ENCODE data around the gene LMX1B. TPM values are rescaled to one million over a fixed set of nuclear protein-coding genes. Genes with fewer than 3 reads are reported as not detected.

The LMX1B gene
- total and polyA plus RNA-seq, 4 experiments from 2014 or later, result not detected

GRCh38 chr9:126589349-126589748 lies 24.4 kb upstream of the LMX1B start:
- no peaks in the 10 kb centered on the region for H3K9me3 Mint-ChIP-seq
- Histone ChIP-seq H3K27me3 (ENCODE audit: insufficient read depth, low read length) (peaks cover 3% of the 10 kb centered on the region), H3K4me1 (ENCODE audit: insufficient read depth, low read length) (no peaks in the 10 kb centered on the region), H3K9me3 (ENCODE audit: control insufficient read depth in 1 of 2, low read length in 2 of 2) (no peaks in the 10 kb centered on the region), H3K36me3 (ENCODE audit: insufficient read depth, low read length) (no peaks in the 10 kb centered on the region), H3K27ac (ENCODE audit: low read depth, low read length) (no peak overlapping the region), H3K4me3 (ENCODE audit: low read length in 2 of 2) (no peak overlapping the region)
- ChIA-PET CTCF (ENCODE audit: partially characterized antibody) (no interaction called here), POLR2A (ENCODE audit: partially characterized antibody) (no interaction called here)
- DNase-seq, result no peak
- H3K4me1 Mint-ChIP-seq, result no peaks in the 10 kb centered on the region
- peaks cover 37 to 55% of the 10 kb centered on the region in 2 donors for H3K27me3 Mint-ChIP-seq
- H3K36me3 Mint-ChIP-seq, result no peaks in the 10 kb centered on the region
- H3K4me3 Mint-ChIP-seq, result no peak overlapping the region
- intact Hi-C loops (cut with micrococcal nuclease), result no loop called here
- no peak overlapping the region for H3K27ac Mint-ChIP-seq

- no peak overlapping the region for H3K27ac ChIP-seq (ENCODE audit: low read depth, low read length)
- H3K9me3 ChIP-seq (ENCODE audit: control insufficient read depth in 1 of 2, low read length in 2 of 2), result no peaks in the 10 kb centered on the region
- DNase-seq, result no peak
- CTCF ChIA-PET (ENCODE audit: partially characterized antibody), result no interaction called here
- H3K27me3 ChIP-seq (ENCODE audit: insufficient read depth, low read length), result peaks cover 3% of the 10 kb centered on the region
- intact Hi-C loops (cut with micrococcal nuclease), result no loop called here
- H3K4me1 ChIP-seq (ENCODE audit: insufficient read depth, low read length), result no peaks in the 10 kb centered on the region
- H3K36me3 Mint-ChIP-seq, result no peaks in the 10 kb centered on the region
- H3K4me3 ChIP-seq (ENCODE audit: low read length in 2 of 2), result no peak overlapping the region
- H3K4me1 Mint-ChIP-seq, result no peaks in the 10 kb centered on the region
- no peak overlapping the region for H3K4me3 Mint-ChIP-seq
- POLR2A ChIA-PET (ENCODE audit: partially characterized antibody), result no interaction called here
- H3K36me3 ChIP-seq (ENCODE audit: insufficient read depth, low read length), result no peaks in the 10 kb centered on the region
- H3K9me3 Mint-ChIP-seq, result peaks cover 0 to 3% (median 0%) of the 10 kb centered on the region in 8 donors
- H3K27ac Mint-ChIP-seq, result no peak overlapping the region
- peaks cover 36 to 54% of the 10 kb centered on the region in 2 donors for H3K27me3 Mint-ChIP-seq
Measured at GRCh38 chr9:126591083-126591482, 22.6 kb upstream of the LMX1B start.

- intact Hi-C loops (cut with micrococcal nuclease), result no loop called here
- ChIA-PET POLR2A (ENCODE audit: partially characterized antibody) (no interaction called here), CTCF (ENCODE audit: partially characterized antibody) (no interaction called here)
- peaks cover 3% of the 10 kb centered on the region for H3K27me3 ChIP-seq (ENCODE audit: insufficient read depth, low read length)
- no peak overlapping the region for H3K27ac ChIP-seq (ENCODE audit: low read depth, low read length)
- peaks cover 0 to 4% (median 0%) of the 10 kb centered on the region in 8 donors for H3K9me3 Mint-ChIP-seq
- no peaks in the 10 kb centered on the region for H3K4me1 Mint-ChIP-seq
- no peak overlapping the region for H3K4me3 Mint-ChIP-seq
- peaks cover 31 to 50% of the 10 kb centered on the region in 2 donors for H3K27me3 Mint-ChIP-seq
- no peaks in the 10 kb centered on the region for H3K36me3 ChIP-seq (ENCODE audit: insufficient read depth, low read length)
- H3K4me1 ChIP-seq (ENCODE audit: insufficient read depth, low read length), result no peaks in the 10 kb centered on the region
- no peaks in the 10 kb centered on the region for H3K36me3 Mint-ChIP-seq
- no peak overlapping the region for H3K4me3 ChIP-seq (ENCODE audit: low read length in 2 of 2)
- H3K9me3 ChIP-seq (ENCODE audit: control insufficient read depth in 1 of 2, low read length in 2 of 2), result no peaks in the 10 kb centered on the region
- H3K27ac Mint-ChIP-seq, result no peak overlapping the region
- no peak for DNase-seq
Measured at GRCh38 chr9:126591922-126592321, 21.8 kb upstream of the LMX1B start.

GRCh38 chr9:126592461-126592860 lies 21.3 kb upstream of the LMX1B start:
- Histone ChIP-seq H3K9me3 (ENCODE audit: control insufficient read depth in 1 of 2, low read length in 2 of 2) (no peaks in the 10 kb centered on the region), H3K4me3 (ENCODE audit: low read length in 2 of 2) (no peak overlapping the region), H3K4me1 (ENCODE audit: insufficient read depth, low read length) (no peaks in the 10 kb centered on the region), H3K27me3 (ENCODE audit: insufficient read depth, low read length) (peaks cover 3% of the 10 kb centered on the region), H3K36me3 (ENCODE audit: insufficient read depth, low read length) (no peaks in the 10 kb centered on the region), H3K27ac (ENCODE audit: low read depth, low read length) (no peak overlapping the region)
- ChIA-PET CTCF (ENCODE audit: partially characterized antibody) (interaction anchor here (1.5 kb wide), 1 partner anchor 8 kb away, joined by 5 read pairs; no protein-coding TSS in a partner anchor), POLR2A (ENCODE audit: partially characterized antibody) (no interaction called here)
- no peak for DNase-seq
- Mint-ChIP-seq H3K9me3 (peaks cover 0 to 4% (median 0%) of the 10 kb centered on the region in 8 donors), H3K4me1 (no peaks in the 10 kb centered on the region), H3K27me3 (peaks cover 31 to 51% of the 10 kb centered on the region in 2 donors), H3K27ac (no peak overlapping the region), H3K36me3 (no peaks in the 10 kb centered on the region), H3K4me3 (no peak overlapping the region)
- intact Hi-C loops (cut with micrococcal nuclease), result no loop called here

- Mint-ChIP-seq H3K4me3 (no peak overlapping the region), H3K27me3 (peaks cover 31 to 35% of the 10 kb centered on the region in 2 donors), H3K27ac (no peak overlapping the region), H3K4me1 (no peaks in the 10 kb centered on the region), H3K9me3 (peaks cover 0 to 4% (median 0%) of the 10 kb centered on the region in 8 donors), H3K36me3 (no peaks in the 10 kb centered on the region)
- Histone ChIP-seq H3K9me3 (ENCODE audit: control insufficient read depth in 1 of 2, low read length in 2 of 2) (no peaks in the 10 kb centered on the region), H3K36me3 (ENCODE audit: insufficient read depth, low read length) (no peaks in the 10 kb centered on the region), H3K4me3 (ENCODE audit: low read length in 2 of 2) (no peak overlapping the region), H3K27me3 (ENCODE audit: insufficient read depth, low read length) (no peaks in the 10 kb centered on the region), H3K27ac (ENCODE audit: low read depth, low read length) (no peak overlapping the region), H3K4me1 (ENCODE audit: insufficient read depth, low read length) (no peaks in the 10 kb centered on the region)
- CTCF ChIA-PET (ENCODE audit: partially characterized antibody), result no interaction called here
- intact Hi-C loops (cut with micrococcal nuclease), result no loop called here
- POLR2A ChIA-PET (ENCODE audit: partially characterized antibody), result no interaction called here
- DNase-seq, result no peak
Measured at GRCh38 chr9:126595982-126596381, 17.7 kb upstream of the LMX1B start.

- CTCF ChIA-PET (ENCODE audit: partially characterized antibody), result no interaction called here
Measured at GRCh38 chr9:126599047-126599650, 14.6 kb upstream of the LMX1B start.

GRCh38 chr9:126604059-126605055 lies 9.4 kb upstream of the LMX1B start:
- H3K4me3 Mint-ChIP-seq, result no peak overlapping the region
- no peak overlapping the region for H3K27ac Mint-ChIP-seq
- peaks cover 0 to 1% (median 0%) of the 10 kb centered on the region in 4 donors for H3K4me1 Mint-ChIP-seq
- H3K27me3 Mint-ChIP-seq, result peaks cover 41% of the 10 kb centered on the region in 2 donors
- DNase-seq, result no peak
- intact Hi-C loops (cut with micrococcal nuclease), result no loop called here
- ChIA-PET POLR2A (ENCODE audit: partially characterized antibody) (no interaction called here), CTCF (ENCODE audit: partially characterized antibody) (no interaction called here)
- no peaks in the 10 kb centered on the region for H3K36me3 Mint-ChIP-seq
- no peak overlapping the region for H3K27ac ChIP-seq (ENCODE audit: low read depth, low read length)
- H3K4me1 ChIP-seq (ENCODE audit: insufficient read depth, low read length), result no peaks in the 10 kb centered on the region
- peaks cover 3% of the 10 kb centered on the region for H3K27me3 ChIP-seq (ENCODE audit: insufficient read depth, low read length)
- H3K36me3 ChIP-seq (ENCODE audit: insufficient read depth, low read length), result no peaks in the 10 kb centered on the region
- no peak overlapping the region for H3K4me3 ChIP-seq (ENCODE audit: low read length in 2 of 2)
- H3K9me3 ChIP-seq (ENCODE audit: control insufficient read depth in 1 of 2, low read length in 2 of 2), result no peaks in the 10 kb centered on the region
- no peaks in the 10 kb centered on the region for H3K9me3 Mint-ChIP-seq

More at GRCh38 chr9:126599047-126599650, 14.6 kb upstream of the LMX1B start:
- H3K36me3 ChIP-seq (ENCODE audit: insufficient read depth, low read length), result no peaks in the 10 kb centered on the region
- intact Hi-C loops (cut with micrococcal nuclease), result no loop called here
- no peaks in the 10 kb centered on the region for H3K27me3 ChIP-seq (ENCODE audit: insufficient read depth, low read length)
- no peak for DNase-seq
- H3K4me1 ChIP-seq (ENCODE audit: insufficient read depth, low read length), result no peaks in the 10 kb centered on the region
- H3K36me3 Mint-ChIP-seq, result no peaks in the 10 kb centered on the region
- H3K9me3 ChIP-seq (ENCODE audit: control insufficient read depth in 1 of 2, low read length in 2 of 2), result no peaks in the 10 kb centered on the region
- peaks cover 34% of the 10 kb centered on the region in 2 donors for H3K27me3 Mint-ChIP-seq
- no peak overlapping the region for H3K4me3 Mint-ChIP-seq
- H3K4me3 ChIP-seq (ENCODE audit: low read length in 2 of 2), result no peak overlapping the region
- POLR2A ChIA-PET (ENCODE audit: partially characterized antibody), result no interaction called here
- no peak overlapping the region for H3K27ac Mint-ChIP-seq
- H3K27ac ChIP-seq (ENCODE audit: low read depth, low read length), result no peak overlapping the region
- H3K9me3 Mint-ChIP-seq, result peaks cover 0 to 4% (median 0%) of the 10 kb centered on the region in 8 donors
- H3K4me1 Mint-ChIP-seq, result no peaks in the 10 kb centered on the region

All from CD4-positive, alpha-beta memory T cell (primary cell).